GM21737 (cell line): ENCODE results near the gene ANGEL2.

Experiments
- ATAC-seq: cut with Tn5 transposase; IDR thresholded peaks from one replicate; pipeline ENCODE4 v1.9.1; 2021; ENCODE audit warnings: mild to moderate bottlenecking, moderate library complexity; ENCODE audit not compliant: unreplicated experiment

The ANGEL2 gene

DNA sequence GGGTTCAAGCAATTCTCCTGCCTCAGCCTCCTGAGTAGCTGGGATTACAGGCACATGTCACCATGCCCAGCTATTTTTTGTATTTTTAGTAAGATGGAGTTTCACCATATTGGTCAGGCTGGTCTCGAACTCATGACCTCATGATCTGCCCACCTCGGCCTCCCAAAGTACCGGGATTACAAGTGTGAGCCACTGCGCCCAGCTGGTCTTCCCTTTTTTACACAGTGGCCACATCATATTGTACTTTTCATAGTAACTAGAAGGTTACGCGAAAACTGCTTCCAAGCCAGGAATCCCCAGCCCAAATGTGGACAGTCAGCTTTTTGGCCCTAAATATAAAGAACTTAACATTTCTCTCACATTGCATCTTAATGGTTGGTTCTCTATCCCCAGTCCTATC is 61.2 kb downstream of the ANGEL2 start:
- no peak for ATAC-seq

DNA sequence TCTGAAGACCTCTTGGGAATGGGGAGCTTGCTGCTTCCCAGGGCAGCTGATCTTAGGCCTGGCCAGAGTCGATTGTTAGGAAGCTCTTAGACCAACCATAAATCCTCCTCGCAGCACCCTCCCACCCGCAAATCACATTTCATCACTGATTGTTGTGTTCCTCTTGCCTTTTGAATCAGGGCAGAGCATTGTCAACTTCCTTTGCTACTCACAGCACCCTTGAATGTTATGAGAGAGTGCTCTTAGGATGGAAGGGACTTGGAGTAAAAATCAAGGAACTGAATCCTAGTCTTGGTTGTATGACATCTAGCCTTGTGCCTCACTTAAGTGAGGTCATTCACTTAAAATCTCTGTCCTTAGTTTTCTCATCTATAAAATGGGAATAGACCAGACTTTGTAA is 62.3 kb downstream of the ANGEL2 start:
- ATAC-seq = no peak

DNA sequence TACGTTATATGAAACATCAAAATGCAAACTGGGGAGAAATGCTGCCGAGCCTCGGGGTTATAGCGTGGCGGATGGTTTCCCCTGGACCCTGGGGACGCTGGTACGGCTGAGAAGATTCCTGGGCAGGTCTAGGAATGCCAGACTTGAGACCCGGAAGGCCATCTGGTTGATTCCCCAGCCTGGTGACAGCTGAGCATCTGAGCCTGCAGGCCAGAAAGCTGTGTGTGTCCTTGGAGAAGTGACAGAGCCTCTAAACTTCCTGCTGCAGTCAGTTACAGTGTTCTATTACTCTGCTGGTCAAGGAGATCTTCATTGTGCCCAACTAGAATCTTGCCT is 63.1 kb downstream of the ANGEL2 start:
- no peak for ATAC-seq

DNA sequence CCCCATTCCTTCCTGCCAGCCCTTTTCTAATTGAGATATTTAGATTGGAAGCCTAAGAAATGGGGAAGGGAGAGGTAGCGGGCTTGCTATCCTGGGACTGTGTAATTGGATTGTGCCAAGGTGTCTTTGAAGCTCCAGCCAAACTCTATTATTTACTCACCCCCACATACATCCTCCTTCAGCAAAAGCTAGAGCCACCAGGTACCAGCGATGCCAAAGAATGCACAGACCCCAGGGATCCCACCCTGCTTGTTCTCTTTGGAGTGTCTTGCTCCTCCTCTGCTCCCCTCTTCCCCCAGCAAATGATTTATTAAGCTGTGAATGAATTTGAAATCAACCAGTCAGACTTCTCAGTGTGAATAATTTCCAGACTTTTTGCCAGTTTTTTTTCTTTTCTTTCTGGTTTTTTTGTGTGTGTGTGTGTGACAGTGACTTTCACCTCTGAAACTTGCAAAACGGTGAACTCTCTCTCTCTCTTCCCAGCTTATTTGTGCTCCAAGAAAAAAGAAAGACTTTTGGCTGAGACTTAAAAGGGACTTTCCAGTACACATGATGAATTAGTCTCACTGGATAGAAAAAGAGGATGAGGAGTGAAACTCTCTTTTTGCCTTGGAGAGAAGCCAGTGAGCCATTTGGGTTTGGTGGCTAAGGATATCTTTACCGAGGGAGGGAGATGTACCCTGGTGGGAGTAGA is 63.6 kb downstream of the ANGEL2 start:
- no peak for ATAC-seq

DNA sequence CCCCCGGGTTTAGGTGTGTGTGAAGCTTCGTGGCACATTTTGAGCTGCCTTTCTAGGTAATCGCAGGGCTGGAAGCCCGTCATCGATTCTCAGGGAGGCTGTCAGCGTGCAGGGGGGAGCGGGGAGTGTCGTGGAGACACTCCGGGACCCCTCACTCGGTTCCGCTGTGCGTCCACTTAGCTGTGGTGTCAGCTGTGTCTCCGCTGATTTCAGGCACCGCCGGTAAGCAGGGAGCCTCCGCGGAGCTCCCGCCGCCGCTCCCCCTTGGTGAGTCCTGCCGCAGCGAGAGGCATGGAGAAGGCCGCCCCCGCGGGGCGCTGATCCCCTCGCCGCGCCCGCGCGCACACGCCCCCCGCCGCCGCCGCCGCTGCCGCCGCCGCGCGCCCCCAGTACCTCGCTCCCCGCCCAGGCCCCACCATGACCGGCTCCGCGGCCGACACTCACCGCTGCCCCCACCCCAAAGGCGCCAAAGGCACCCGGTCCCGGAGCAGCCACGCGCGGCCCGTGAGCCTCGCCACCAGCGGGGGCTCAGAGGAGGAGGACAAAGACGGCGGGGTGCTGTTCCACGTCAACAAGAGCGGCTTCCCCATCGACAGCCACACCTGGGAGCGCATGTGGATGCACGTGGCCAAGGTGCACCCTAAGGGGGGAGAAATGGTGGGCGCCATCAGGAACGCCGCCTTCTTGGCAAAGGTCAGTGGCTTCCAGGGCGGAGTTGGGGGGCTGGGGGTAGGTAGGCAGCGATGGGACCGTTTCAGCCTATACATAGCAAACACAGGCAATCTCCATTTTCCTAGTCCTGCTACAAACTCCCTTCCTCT is 64.3 kb downstream of the ANGEL2 start:
- no peak for ATAC-seq

DNA sequence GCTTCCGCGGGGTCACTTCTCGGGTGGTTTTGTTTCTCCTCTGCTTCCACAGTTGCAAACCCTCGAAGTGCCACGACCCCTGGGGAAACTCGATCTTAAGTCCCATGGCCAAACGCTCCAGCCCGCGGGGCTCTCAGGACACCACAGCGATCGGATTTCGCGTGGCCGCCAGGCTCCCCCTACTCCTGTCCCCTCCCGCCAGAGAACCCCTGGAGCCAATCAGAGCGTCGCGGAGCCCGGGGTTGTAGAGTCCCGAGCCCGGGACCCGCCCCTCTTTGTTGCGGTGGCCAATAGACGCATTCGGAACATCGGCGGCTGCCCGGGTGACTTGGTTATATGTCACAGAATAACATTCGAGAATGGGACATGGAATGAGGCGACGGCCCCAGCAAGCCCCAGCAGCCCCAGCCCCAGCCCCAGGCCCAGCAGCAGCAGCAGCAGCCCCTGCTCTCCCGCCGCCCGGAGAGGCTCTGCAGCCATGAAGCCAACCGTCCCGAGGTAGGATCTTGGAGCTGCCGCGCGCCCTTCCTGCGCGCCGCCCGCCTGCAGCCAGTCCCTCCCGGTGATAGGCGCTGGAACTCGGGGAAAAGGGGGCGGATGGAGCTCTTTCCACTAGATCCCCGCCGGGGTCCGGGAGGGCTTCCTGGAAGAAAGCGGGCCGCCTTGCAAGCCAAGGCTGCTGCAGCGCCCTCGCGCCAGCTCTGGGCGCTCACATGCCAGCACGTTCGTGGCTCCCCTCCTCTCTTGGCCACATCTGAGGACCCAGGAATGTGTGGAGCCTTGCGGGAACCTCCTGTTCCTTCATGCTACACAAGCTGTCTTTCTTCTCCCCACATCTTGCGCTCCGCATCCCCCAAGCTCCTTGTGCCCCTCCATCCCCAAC is 65.2 kb downstream of the ANGEL2 start, which contains the start of gene VASH2:
VASH2 (plus strand) TSS at position 299 of the 883 bp plus-strand sequence. CDS start 1,002 bp downstream, outside the sequence.
- peak; percentile 97 for ATAC-seq

DNA sequence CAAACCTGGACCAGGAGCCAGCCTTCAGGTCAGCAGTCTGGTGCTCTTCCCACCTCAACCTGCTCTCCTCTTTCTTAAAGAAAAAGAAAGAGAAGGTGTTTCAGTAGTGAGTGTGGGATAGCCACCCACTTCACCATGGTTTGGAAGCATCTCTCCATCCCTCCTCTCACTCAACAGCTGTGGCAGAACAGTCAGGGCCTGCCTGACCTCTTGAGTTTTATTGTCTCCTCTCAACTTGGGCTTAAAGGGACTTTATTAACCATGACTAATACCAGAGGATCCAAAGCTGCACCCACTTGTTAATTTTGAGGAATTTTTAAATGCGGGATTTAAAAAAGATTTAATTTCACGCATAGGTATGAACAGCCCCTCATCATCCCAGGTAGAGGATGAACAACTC is 65.9 kb downstream of the ANGEL2 start:
- ATAC-seq = no peak

DNA sequence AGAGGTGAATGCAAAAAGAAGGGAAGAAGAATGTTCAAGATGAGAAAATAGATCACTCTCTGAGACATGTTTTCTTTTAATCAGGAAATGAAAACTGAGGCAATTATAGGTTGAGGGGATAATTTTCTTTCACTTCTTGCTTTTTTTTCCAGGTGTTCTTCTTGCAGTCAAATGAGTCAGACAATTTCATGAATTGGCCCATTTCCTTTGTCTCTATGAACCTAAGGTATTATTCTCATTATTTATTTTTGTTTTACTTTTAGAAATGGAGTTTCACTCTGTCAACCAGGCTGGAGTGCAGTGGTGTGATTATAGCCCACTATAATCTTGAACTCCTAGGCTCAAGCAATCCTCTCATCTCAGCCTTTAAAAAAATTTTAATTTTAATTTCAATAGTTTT is 68.8 kb downstream of the ANGEL2 start:
- ATAC-seq = no peak

DNA sequence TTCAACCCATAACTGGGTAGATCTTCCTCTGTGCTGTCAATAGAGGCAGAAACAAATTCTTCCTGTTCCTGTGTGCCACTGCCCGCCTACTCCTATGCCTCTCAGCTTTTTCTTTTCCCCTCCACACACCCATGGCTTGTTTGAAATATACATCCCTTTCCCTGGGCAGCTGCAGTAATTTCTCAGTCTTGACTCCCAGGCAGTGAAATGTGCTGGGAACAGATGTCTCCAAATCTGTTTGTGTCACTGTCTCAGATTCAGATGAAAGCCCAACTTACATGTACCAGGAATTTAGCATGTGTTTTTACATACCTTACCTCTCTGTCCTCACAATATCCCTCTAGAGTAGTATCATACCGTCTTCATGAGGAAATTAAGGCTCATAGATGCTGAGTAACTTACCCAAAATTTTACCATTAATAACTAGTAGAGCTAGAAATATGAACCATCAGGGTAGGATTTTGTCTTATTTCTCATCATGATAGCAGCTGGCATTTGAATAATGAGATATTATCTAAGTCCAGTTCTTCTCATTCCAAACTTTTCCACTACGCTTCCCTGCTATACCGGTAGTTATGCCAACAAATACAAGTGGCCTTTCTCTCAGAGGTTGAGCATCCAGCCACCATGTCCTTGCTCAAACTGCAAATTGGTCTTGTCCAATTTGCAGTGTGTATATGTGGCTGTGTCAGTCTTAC is 70.1 kb downstream of the ANGEL2 start:
- ATAC-seq = no peak

DNA sequence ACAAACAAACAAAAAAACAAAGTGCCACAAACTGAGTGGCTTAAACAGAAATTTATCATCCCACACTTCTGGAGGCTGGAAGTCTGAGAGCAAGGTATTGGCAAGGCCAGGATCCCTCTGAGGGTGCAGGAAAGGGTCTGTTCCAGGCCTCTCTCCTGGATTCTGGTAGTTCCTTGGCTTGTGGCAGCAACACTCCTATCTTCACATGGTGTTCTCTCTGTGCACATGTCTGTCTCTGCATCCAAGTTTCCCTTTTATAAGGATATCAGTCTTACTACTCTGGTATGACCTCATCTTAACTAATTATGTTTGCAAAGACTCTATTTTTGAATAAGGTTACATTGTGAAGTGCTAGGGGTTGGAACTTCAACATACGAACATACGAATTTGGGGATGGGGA is 70.6 kb downstream of the ANGEL2 start:
- no peak for ATAC-seq

DNA sequence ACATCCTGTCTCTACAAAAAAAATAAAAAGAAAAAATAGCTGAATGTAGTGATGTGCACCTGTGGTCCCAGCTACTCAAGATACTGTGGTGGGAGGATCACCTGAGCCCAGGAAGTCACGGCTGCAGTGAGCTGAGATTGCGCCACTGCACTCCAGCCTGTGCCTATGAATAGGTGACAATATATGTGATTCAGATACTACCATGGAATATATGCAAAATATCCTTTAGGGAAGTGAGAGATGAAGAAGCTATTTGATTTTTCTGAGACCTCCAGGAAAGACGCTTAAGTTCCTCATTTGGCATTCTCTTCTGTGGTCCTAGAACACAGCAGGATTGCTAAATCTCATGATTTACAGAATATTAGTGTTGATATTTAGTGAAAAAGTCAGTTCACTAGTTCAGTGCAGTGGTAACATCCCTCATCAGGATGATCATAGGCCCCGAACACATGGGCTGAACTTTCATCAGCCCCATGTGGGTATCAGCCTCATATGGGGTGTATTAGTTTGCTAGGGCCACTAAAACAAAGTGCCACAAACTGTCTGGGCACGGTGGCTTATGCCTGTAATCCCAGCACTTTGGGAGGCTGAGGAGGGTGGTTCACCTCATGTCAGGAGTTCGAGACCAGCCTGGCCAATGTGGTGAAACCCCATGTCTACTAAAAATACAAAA is 71.3 kb downstream of the ANGEL2 start:
- no peak for ATAC-seq

DNA sequence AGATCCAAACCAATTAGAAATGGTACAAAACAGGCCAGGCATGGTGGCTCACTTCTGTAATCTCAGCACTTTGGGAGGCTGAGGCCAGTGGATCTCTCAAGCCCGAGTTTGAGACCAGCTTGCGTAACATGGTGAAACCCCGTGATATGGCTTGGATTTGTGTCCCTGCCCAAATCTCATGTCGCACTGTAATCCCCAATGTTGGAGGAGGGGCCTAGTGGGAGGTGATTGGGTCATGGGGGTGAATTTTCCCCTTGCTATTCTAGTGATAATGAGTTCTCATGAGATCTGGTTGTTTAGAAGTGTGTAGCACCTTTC is 72.3 kb downstream of the ANGEL2 start:
- no peak for ATAC-seq

DNA sequence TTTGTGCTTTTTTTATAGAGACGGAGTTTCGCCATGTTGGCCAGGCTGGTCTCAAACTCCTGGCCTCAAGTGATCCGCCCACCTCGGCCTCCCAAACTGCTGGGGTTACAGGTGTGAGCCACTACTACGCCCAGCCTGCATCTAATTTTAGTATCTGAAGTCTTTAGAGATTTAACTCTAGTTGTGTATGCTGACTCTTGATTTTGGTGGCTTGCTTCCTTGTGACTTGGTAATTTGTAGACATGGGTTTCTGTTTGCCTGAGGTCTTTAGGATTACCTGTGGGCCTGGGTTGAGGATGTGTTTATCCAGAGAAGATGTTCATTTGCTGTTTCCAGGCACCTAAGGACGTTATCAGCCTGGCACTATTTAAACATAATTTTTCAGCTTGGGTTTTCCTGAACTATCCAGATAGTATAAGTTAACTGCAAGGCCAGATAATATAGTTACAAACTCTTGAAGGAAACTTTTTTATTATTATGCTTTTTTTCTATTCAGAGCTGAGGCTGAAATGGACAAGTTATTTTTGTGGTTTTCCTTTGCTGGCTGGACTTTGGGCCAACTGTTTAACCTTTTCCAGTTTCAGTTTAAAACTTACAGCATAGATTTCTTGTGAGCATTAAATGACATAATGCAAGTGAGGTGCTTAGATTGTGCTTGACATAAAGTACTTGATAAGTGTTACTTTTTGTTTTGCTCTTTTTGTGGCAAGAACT is 72.8 kb downstream of the ANGEL2 start:
- ATAC-seq = no peak
